ENCODE results near the gene EIF5A. TPM values are rescaled to one million over a fixed set of nuclear protein-coding genes. Genes with fewer than 3 reads are reported as not detected.

Gene EIF5A
- total RNA-seq, 2 experiments from 2014 or later: 1,619 to 1,670 TPM

DNA sequence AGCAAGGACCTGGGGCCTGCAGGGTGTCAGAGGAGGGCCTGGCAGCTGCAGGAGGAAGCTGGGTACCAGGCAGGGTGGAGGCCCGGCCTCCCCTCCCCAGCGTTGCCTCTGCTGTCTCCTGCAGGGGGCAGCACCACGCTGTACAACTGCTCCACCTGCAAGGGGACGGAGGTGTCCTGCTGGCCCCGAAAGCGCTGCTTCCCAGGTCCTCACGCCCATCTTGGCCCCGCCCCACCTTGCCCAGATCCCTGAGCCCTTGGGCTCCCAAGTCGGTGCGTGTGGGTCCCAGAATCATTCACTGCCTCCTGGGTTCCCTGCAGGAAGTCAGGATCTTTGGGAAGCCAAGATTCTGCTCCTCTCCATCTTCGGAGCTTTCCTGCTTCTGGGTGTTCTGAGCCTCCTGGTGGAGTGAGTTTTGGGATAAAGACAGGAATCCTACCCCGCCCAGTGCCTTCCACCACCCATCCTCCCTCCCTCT lies 48.7 kb downstream of the EIF5A start:
- ChIA-PET POLR2A (interaction anchor here (1.2 kb wide), 2 partner anchors 79 to 80 kb away, joined by 3 to 4 read pairs; partner anchors contain the start of gene TMEM102), CTCF (interaction anchor here (0.6 to 2.2 kb wide), 33 partner anchors 10 to 317 kb away, joined by 3 to 31 read pairs (median 4); partner anchors contain the start of genes ACAP1, NEURL4, PLSCR3 and SENP3)

GRCh38 chr17:7356756-7357155 lies 49.3 kb downstream of the EIF5A start:
- CTCF ChIA-PET: interaction anchor here (0.6 to 2.2 kb wide), 22 partner anchors 9 to 204 kb away, joined by 3 to 31 read pairs (median 5); partner anchors contain the start of genes NEURL4, PLSCR3, SENP3 and TMEM102
- POLR2A ChIA-PET: no interaction called here

- ChIA-PET CTCF (interaction anchor here (1.3 to 1.6 kb wide), 2 partner anchors 23 to 80 kb away, joined by 5 read pairs; no protein-coding TSS in a partner anchor), POLR2A (no interaction called here)
Observed at GRCh38 chr17:7357381-7357780, 50.0 kb downstream of the EIF5A start.

- POLR2A ChIA-PET: no interaction called here
- CTCF ChIA-PET: interaction anchor here (0.6 kb wide), 1 partner anchor 8 kb away, joined by 3 read pairs; no protein-coding TSS in a partner anchor
Observed at GRCh38 chr17:7361906-7362305, 54.5 kb downstream of the EIF5A start.

Other genes with a start within 250 kb of the EIF5A start
- not detected for gene CLEC10A, start 227.4 kb upstream of the EIF5A start, total RNA-seq
- not detected for gene ASGR2, start 192.8 kb upstream of the EIF5A start, total RNA-seq
- 1 to 10 TPM in 1 of 2 experiments, under 1 TPM in 1; 0.65 to 1.3 TPM for gene ASGR1, start 128.3 kb upstream of the EIF5A start, total RNA-seq
- 1 to 10 TPM; 4.5 to 4.6 TPM for gene DLG4, start 87.8 kb upstream of the EIF5A start, total RNA-seq
- 100 to 1,000 TPM; 254 to 269 TPM for gene ACADVL, start 87.7 kb upstream of the EIF5A start, total RNA-seq
- 10 to 100 TPM; 64.4 to 68.9 TPM for gene DVL2, start 73.1 kb upstream of the EIF5A start, total RNA-seq
- gene PHF23, start 68.2 kb upstream of the EIF5A start, total RNA-seq: 10 to 100 TPM; 40.7 to 43.7 TPM
- gene GABARAP, start 65.2 kb upstream of the EIF5A start, total RNA-seq: 100 to 1,000 TPM; 131 to 135 TPM
- gene CTDNEP1, start 55.9 kb upstream of the EIF5A start, total RNA-seq: 100 to 1,000 TPM; 202 to 207 TPM
- 100 to 1,000 TPM; 107 to 110 TPM for gene ELP5, start 55.4 kb upstream of the EIF5A start, total RNA-seq
- 1 to 10 TPM; 1.2 to 1.5 TPM for gene CLDN7, start 45.1 kb upstream of the EIF5A start, total RNA-seq
- under 1 TPM; 0.11 to 0.34 TPM for gene SLC2A4, start 25.9 kb upstream of the EIF5A start, total RNA-seq
- under 1 TPM; 0.10 to 0.55 TPM for gene YBX2, start 13.0 kb upstream of the EIF5A start, total RNA-seq
- gene GPS2, start 7.7 kb downstream of the EIF5A start, total RNA-seq: 10 to 100 TPM; 68.8 to 69.5 TPM
- 10 to 100 TPM; 59.2 to 59.4 TPM for gene NEURL4, start 21.7 kb downstream of the EIF5A start, total RNA-seq
- gene ACAP1, start 28.9 kb downstream of the EIF5A start, total RNA-seq: 100 to 1,000 TPM; 234 to 241 TPM
- gene KCTD11, start 44.5 kb downstream of the EIF5A start, total RNA-seq: 1 to 10 TPM; 6.4 to 7.2 TPM
- not detected for gene TMEM95, start 47.5 kb downstream of the EIF5A start, total RNA-seq
- 1 to 10 TPM; 4.6 to 5.6 TPM for gene TNK1, start 73.5 kb downstream of the EIF5A start, total RNA-seq
- gene PLSCR3, start 86.9 kb downstream of the EIF5A start, total RNA-seq: 10 to 100 TPM; 70.8 to 74.4 TPM
- gene TMEM256, start 96.5 kb downstream of the EIF5A start, total RNA-seq: 10 to 100 TPM; 50.1 to 51.6 TPM
- gene NLGN2, start 100.2 kb downstream of the EIF5A start, total RNA-seq: 1 to 10 TPM; 6.6 to 7.9 TPM
- gene SPEM1, start 112.7 kb downstream of the EIF5A start, total RNA-seq: not detected
- gene SPEM2, start 118.0 kb downstream of the EIF5A start, total RNA-seq: not detected
- gene SPEM3, start 121.2 kb downstream of the EIF5A start, total RNA-seq: not detected
- gene TMEM102, start 127.8 kb downstream of the EIF5A start, total RNA-seq: 10 to 100 TPM; 11.2 to 12.6 TPM
- gene FGF11, start 131.9 kb downstream of the EIF5A start, total RNA-seq: 1 to 10 TPM; 2.0 to 2.1 TPM
- gene CHRNB1, start 137.4 kb downstream of the EIF5A start, total RNA-seq: 1 to 10 TPM; 7.2 to 7.8 TPM
- gene ZBTB4, start 172.0 kb downstream of the EIF5A start, total RNA-seq: 10 to 100 TPM; 17.6 to 17.7 TPM
- gene SLC35G6, start 173.8 kb downstream of the EIF5A start, total RNA-seq: not detected
- gene POLR2A, start 176.7 kb downstream of the EIF5A start, total RNA-seq: 100 to 1,000 TPM; 195 to 198 TPM
- gene TNFSF12, start 241.4 kb downstream of the EIF5A start, total RNA-seq: 10 to 100 TPM; 13.3 to 14.4 TPM